Large intestine (tissue), 3 donors: ENCODE data around the gene ANKRD34C. TPM values are rescaled to one million over a fixed set of nuclear protein-coding genes. Genes with fewer than 3 reads are reported as not detected.

Source experiments
- DNase-seq, 2 donors: peaks; one replicate each; pipeline versions ENCODE4 v3.0.0 to v3.0.0-alpha.2; 2013
- H3K27ac ChIP-seq: one replicate; pipeline ENCODE4 v1.5.1; 2013; ENCODE audit warnings: low read length
- H3K27me3 ChIP-seq: 2 replicates; pipeline ENCODE4 v1.6.1; 2013; ENCODE audit warnings: low read length; ENCODE audit not compliant: control insufficient read depth, insufficient read depth
- H3K36me3 ChIP-seq: 2 replicates; pipeline ENCODE4 v1.6.1; 2013; ENCODE audit warnings: low read length; ENCODE audit not compliant: control insufficient read depth, insufficient read depth
- H3K4me1 ChIP-seq: one replicate; pipeline ENCODE4 v1.6.1; 2013; ENCODE audit warnings: low read length; ENCODE audit not compliant: control insufficient read depth, insufficient read depth
- H3K4me3 ChIP-seq: one replicate; pipeline ENCODE4 v1.5.1; 2013; ENCODE audit warnings: low read length
- H3K9me3 ChIP-seq: one replicate; pipeline ENCODE4 v1.6.1; 2013; ENCODE audit warnings: mild to moderate bottlenecking, low read depth, low read length, moderate library complexity; ENCODE audit not compliant: control insufficient read depth
- WGBS: methylation state at CpG from one replicate; pipeline ENCODE4 v1.1.5; 2013; ENCODE audit warnings: low lambda C conversion rate; ENCODE audit not compliant: insufficient coverage; 5-methylcytosine and 5-hydroxymethylcytosine counted together
- polyA plus RNA-seq: library from polyadenylated mRNA; unstranded; fragments of 120-200 nt; gene quantifications from one replicate; pipeline ENCODE4 v1.2.1, GENCODE V29; 2013

The ANKRD34C gene
- polyA plus RNA-seq, 1 donor, result not detected

DNA sequence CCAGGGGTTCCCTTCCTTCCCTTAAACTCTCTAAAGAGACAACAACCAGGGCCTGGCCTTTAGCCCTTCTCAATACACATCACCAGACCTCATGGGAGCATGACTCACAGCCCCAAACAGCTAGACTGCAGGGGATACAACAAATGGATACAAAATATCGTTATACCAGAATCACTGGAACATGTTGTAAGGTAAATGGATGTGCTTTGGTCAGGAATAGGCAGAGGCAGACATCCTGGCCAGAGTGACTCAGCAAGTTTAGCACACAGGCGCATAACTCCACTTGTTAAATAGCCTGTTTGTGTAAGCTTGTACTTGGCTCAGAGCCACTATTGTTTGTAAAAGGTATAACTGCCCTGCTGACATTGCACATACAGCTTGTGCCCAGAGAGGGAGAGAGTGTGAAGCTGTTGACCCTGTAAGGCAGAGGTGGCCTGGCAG is 46.7 kb downstream of the ANKRD34C start:
- H3K9me3 ChIP-seq, result no peaks in the 10 kb centered on the region
- H3K36me3 ChIP-seq, result peaks cover 8% of the 10 kb centered on the region
- H3K27ac ChIP-seq, result no peak overlapping the region
- H3K27me3 ChIP-seq, result no peaks in the 10 kb centered on the region
- WGBS, result no CpG with 5 or more reads among the region's 2 CpGs
- no peak for DNase-seq
- H3K4me1 ChIP-seq, result no peaks in the 10 kb centered on the region
- no peak overlapping the region for H3K4me3 ChIP-seq

Other genes starting within 250 kb of the ANKRD34C start
- gene RASGRF1, start 191.9 kb upstream of the ANKRD34C start, polyA plus RNA-seq, result 0.61 TPM
- 58.9 TPM for gene TMED3, start 28.4 kb downstream of the ANKRD34C start, polyA plus RNA-seq
- 0.99 TPM for gene MINAR1, start 149.6 kb downstream of the ANKRD34C start, polyA plus RNA-seq